AML-193 (cell line): Measurements from ENCODE around the gene JAZF1.

Experiments used
- DNase-seq, 2 experiments: peaks; one replicate each; lab custom pipeline; 2025; lab: John Stamatoyannopoulos, UW

The JAZF1 gene

GRCh38 chr7:28191751-28192150 lies 11.2 kb upstream of the JAZF1 start:
- peak; percentile 64 to 66 for DNase-seq

GRCh38 chr7:28191184-28191583 lies 10.6 kb upstream of the JAZF1 start:
- no peak for DNase-seq

GRCh38 chr7:28190077-28190710 lies 9.6 kb upstream of the JAZF1 start:
- DNase-seq: no peak

- DNase-seq: no peak
Measured at GRCh38 chr7:28187012-28187411, 6.4 kb upstream of the JAZF1 start.

- DNase-seq: peak; percentile 4 to 14
Measured at GRCh38 chr7:28183627-28184026, 3.0 kb upstream of the JAZF1 start.

GRCh38 chr7:28182071-28182471 lies 1.5 kb upstream of the JAZF1 start:
- DNase-seq: no peak

GRCh38 chr7:28181416-28181815 lies 821 bp upstream of the JAZF1 start:
- no peak for DNase-seq

- DNase-seq: no peak
Measured at GRCh38 chr7:28180031-28180363, 598 bp downstream of the JAZF1 start.

- peak; percentile 7 to 21 for DNase-seq
Measured at GRCh38 chr7:28179120-28180030, 1.2 kb downstream of the JAZF1 start.

- no peak for DNase-seq
Measured at GRCh38 chr7:28178599-28178998, 2.0 kb downstream of the JAZF1 start.

- DNase-seq: no peak
Measured at GRCh38 chr7:28177836-28178235, 2.8 kb downstream of the JAZF1 start.

GRCh38 chr7:28176645-28177044 lies 4.0 kb downstream of the JAZF1 start:
- no peak for DNase-seq

- DNase-seq: no peak
Measured at GRCh38 chr7:28176174-28176573, 4.4 kb downstream of the JAZF1 start.

GRCh38 chr7:28174901-28175661 lies 5.5 kb downstream of the JAZF1 start:
- DNase-seq: no peak

GRCh38 chr7:28174442-28174841 lies 6.2 kb downstream of the JAZF1 start:
- DNase-seq: no peak

GRCh38 chr7:28173531-28173930 lies 7.1 kb downstream of the JAZF1 start:
- no peak for DNase-seq

GRCh38 chr7:28172958-28173357 lies 7.6 kb downstream of the JAZF1 start:
- no peak for DNase-seq

- no peak for DNase-seq
Measured at GRCh38 chr7:28170701-28171100, 9.9 kb downstream of the JAZF1 start.

- no peak for DNase-seq
Measured at GRCh38 chr7:28169230-28169629, 11.4 kb downstream of the JAZF1 start.

- no peak for DNase-seq
Measured at GRCh38 chr7:28168393-28169158, 12.0 kb downstream of the JAZF1 start.

- DNase-seq: no peak
Measured at GRCh38 chr7:28166982-28167715, 13.4 kb downstream of the JAZF1 start.
